Measurements from ENCODE around the gene SPDYC. TPM values are rescaled to one million over a fixed set of nuclear protein-coding genes. Genes with fewer than 3 reads are reported as not detected.

SPDYC gene
- total RNA-seq, 4 donors from 2014 or later = not detected

DNA sequence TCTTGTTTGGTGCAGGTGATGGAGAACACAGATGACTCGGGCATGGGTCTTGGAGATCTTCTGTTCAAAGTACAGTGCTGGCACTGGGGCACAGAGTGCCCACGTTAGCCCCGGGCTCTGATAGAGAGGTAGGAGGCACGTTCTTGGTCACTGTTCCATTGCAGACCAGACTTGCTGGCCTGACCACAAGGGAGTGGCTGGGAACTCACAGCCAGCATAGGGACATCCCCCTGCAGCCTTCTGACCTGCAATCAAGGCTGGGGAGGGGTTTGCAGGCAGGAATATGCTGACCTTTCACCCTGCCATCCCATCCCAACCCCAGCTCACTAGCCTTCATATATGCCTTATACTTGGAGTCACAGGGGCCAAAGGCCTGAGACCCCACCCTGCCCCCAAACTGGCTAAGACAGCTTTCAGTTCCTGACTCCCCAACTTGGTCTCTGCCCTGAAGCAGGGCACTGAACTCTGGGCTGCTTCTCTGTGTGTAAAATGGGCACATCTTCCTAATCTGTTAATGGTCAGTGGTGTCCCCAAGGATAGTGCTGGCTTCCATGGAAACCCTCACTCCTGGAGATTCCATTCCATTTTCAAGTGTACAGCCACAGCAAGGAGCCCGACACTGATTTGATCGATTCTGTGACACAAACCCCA, 43.3 kb upstream of the SPDYC start:
- TF ChIP-seq, protein P1, sequence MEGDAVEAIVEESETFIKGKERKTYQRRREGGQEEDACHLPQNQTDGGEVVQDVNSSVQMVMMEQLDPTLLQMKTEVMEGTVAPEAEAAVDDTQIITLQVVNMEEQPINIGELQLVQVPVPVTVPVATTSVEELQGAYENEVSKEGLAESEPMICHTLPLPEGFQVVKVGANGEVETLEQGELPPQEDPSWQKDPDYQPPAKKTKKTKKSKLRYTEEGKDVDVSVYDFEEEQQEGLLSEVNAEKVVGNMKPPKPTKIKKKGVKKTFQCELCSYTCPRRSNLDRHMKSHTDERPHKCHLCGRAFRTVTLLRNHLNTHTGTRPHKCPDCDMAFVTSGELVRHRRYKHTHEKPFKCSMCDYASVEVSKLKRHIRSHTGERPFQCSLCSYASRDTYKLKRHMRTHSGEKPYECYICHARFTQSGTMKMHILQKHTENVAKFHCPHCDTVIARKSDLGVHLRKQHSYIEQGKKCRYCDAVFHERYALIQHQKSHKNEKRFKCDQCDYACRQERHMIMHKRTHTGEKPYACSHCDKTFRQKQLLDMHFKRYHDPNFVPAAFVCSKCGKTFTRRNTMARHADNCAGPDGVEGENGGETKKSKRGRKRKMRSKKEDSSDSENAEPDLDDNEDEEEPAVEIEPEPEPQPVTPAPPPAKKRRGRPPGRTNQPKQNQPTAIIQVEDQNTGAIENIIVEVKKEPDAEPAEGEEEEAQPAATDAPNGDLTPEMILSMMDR (IDR thresholded peaks at IDR 0.05) = no peak
- DNase-seq (ENCODE audit: low spot score) (no peak), ATAC-seq (ENCODE audit: low FRiP score) (no peak)

DNA sequence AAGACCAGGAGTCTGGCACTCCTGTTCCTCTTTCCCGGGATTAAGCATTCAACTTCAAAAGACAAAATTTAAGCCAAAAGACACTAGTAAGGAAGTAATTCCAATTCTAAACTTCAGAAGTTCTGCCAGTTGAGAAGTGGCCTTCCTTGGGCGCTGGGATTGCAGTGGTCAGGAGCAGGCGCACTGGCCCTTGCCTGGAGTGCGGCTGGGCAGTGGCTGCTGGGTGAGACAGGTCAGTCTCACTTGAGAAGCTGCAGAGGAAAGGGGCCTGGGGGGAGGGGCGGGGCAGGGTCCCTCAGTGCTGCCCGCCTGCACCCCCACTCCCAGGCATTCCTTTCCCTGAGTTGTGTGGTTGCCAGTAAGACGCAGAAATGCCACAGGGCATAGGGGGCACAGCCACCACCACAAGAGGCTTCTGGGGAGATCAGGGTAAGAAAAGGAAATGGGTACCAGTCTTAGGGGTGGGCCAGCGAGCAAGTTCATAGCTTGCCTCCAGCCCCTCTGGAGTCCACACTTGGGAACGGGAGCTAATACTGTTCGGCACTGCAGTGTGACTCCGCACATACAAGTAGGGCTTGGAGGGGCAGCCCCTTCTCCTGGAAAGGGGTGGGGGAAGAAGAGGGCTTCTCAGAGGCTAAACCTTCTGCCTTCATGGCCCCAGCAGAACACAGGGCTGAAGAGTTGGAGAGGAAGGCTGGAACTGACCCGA, 42.4 kb upstream of the SPDYC start:
- TF ChIP-seq, protein P1 (IDR thresholded peaks at IDR 0.05) = no peak
- no peak for ATAC-seq (ENCODE audit: low FRiP score)
- DNase-seq (ENCODE audit: low spot score) = no peak

DNA sequence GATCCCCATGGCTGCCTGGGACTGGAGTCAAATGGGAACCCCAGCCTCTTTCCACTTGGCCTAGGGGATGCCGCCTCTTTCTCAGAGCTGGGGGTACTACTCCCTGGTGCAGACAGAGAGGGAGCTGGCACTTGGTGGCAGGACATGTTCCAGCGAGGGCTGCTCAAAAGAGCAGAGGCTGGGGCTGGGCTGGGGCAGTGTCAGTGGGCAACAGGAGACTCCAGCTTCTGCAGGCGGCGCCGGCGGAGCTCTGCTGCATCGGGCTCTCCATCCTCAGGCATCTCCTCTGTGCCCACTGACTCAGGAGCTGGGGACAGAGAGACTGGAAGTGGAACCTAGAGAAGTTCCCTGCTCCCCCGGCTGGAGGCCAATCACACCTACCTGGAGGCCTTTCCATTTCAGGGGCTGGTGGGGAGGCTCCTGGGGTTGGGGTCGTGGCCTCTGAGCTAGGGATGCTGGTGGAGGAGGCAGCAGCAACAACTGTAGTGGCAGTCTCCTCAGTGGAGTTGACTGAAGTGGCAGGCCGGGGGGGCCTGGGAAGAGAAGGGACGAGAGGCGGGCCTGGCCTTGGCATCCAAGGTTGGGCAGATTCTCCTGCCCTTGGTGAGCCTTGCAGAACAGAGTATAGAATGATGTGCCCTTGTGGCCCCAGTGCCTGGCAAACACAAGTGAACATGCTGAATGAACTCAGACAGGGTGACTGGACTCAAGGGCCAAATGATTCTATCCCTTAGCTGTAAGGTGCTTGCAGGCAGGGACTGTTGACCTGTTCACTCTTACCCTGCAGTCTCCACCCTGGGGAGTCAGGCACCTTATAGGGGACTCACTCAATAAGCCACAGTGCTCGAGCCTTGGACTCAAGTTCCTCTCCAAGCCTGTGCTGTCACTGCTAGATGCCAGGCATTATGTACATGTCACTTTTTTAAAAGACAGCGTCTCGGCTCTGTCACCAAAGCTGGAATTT, 41.6 kb upstream of the SPDYC start:
- ATAC-seq (ENCODE audit: low FRiP score) (no peak), DNase-seq (ENCODE audit: low spot score) (no peak)
- TF ChIP-seq, protein P1 (IDR thresholded peaks at IDR 0.05) = no peak

DNA sequence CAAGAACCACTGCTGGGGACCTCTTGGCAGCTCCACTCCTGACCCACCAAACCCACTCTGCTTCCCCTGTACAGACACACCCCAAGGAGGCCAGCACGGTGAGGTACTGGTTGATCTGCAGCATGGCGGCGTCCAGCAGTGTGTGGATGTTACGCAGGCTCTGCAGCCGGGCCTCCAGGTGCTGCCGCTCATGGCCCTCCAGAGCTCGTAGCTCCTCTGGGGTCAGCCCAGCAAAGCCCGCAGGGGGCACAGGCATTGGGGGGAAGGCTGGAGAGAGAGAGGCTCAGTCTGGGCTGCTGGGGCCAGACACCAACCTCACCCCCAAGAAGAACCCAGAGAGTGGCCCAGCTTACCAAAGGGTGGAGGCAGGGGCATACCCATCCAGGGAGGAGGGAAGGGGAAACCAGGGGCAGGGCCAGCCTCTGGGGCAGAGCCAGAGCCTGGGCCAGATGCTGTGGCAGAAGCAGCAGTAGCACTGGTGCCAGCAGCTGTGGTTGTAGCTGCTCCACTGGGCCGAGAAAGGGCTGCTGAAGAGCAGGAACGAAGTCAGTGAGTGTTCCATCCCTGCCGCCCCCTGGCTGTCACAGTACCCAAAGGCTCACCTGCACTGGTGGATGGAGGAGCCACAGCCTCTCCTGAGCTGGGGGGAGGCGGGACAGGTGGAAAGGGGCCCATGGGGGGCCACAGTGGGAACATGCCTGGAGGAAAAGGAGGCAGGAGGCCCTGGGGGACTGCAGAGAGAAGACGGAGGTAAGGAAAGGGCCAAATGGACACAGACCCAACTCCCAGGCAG, 40.2 kb upstream of the SPDYC start:
- DNase-seq (ENCODE audit: low spot score) = no peak

DNA sequence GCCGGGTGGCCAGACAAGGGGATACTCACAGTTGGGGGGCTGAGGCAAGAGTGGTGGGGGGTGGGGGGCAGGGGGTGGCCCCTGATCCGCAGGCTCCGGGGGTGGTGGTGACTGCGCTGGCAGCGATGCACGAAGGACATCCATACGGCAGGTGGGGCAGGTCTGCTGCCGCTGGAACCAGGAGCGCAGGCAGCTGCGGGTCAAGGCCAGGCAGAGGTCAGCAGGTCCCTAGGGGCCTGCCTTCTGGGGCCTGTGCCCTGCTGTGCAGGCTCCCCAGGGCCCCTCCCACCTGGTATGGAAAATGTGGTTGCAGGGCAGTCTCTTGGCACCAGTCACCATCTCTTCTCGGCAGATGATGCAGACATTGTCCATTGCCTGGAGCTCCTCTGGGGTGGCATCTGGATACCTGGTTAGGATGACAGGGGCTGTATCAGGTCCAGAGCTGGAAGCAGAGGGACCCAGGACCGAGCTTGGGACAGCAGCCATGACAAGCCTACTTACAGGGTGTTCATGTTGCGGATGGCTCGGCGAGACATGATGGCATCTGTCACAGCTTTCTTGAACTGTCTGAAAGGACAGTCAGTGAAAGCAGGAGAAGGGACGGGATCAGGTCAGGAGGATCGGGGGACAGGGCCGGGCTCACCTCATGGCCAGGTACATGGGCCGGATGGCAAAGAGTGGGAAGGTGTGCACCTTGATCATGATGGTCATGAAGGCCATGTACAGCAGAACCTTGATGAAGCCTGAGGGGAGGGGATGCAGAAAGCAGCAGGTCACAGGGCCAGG, 39.2 kb upstream of the SPDYC start:
- no peak for DNase-seq (ENCODE audit: low spot score)
- no peak for ATAC-seq (ENCODE audit: low FRiP score)
- TF ChIP-seq, protein P1 (IDR thresholded peaks at IDR 0.05) = no peak

More for the DNA sequence above, 40.2 kb upstream of the SPDYC start:
- no peak for ATAC-seq (ENCODE audit: low FRiP score)
- TF ChIP-seq, protein P1 (IDR thresholded peaks at IDR 0.05) = no peak

DNA sequence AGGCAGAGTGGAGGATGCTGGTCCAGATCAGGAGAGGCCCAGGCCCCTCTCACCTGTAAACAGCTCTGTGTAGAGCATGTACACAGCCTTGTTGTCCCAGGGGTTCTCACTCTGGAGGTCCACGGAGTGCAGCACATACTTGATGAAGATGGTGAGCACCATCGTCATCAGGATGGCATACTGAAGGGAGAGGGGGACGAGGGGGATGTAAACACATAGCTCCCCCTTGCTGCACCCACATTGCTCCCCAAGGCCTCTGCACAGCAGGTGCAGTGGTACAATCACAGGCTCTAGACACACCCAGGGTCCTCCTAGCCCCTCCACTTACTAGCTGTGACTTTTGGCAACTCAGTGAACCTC, 38.6 kb upstream of the SPDYC start:
- TF ChIP-seq, protein P1 (IDR thresholded peaks at IDR 0.05) = no peak
- ATAC-seq (ENCODE audit: low FRiP score) (no peak), DNase-seq (ENCODE audit: low spot score) (no peak)

Measured in omental fat pad (tissue), 4 donors.